HG02623 (cell line): ENCODE data around the gene COQ9.
"Not testable (repeated sequence)": the region's sequence is repeated elsewhere in the genome, so short reads cannot be mapped to it uniquely, and the experiment has no call there.

Experiments
- ATAC-seq: cut with Tn5 transposase; IDR thresholded peaks from one replicate; pipeline ENCODE4 v1.9.1; 2021; ENCODE audit warnings: moderate library complexity; ENCODE audit not compliant: unreplicated experiment

Gene COQ9

DNA sequence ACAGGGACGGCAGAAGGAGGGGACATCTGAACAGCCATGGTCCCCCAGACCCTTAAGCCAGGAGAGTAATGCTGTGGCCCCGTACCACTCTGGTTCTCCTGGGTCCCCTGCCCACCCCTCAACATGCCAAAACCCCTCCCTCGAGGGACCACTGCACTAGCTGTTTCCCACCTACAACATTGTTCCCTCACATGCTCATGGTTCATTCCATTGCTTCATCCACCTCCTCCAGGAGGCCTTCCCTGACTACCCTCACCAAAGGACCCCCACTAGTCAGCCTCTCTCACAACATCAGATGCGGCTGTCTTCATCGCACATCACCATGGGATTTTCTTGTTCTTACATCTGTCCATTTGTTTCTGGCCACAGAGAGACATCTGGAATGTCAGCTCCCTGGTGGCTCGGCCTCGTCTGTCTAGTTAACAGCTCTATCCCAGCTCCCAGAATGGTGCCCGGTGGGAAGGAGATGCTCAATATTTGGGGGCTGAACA is 37.3 kb downstream of the COQ9 start:
- ATAC-seq = no peak

DNA sequence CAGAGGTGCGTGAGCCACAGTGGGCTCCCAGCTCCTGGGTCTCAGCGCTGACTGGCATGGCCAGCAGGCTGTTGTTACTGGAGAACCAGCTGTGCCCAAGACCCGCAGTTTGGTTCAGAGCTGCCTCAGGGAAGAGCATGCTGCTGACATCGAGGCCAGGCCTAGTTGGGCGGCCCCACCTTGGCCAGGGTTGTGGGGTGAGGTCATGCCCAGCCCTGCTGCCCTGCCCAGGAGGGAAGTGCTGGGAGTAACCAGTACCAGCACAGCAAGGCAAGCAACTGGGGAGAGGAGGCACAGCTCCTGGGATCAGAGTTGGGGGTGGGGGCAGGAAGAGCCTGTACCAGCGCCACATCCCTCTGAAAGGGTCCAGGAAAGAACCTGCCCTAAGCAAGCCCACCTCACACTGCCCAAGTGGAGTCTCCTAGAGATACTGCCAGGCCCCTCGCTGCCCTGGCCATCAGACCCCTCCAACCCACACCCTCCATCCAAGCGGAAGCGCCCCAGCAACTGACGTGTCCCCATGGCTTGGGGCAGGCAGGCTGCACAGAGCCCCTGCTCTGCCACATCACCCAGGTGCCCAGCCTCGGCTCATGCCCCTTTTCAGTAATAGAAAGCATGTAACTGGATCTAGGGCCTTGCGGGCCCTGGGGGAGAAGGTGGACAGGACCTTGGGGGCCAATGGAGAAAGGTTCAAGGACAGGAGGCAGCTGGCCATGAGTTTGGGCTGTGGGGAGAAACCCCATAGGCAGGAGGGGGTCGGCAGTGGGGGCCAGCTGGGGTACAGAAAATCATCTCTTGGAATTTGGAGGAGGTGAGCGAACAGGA is 38.0 kb downstream of the COQ9 start:
- no peak for ATAC-seq

DNA sequence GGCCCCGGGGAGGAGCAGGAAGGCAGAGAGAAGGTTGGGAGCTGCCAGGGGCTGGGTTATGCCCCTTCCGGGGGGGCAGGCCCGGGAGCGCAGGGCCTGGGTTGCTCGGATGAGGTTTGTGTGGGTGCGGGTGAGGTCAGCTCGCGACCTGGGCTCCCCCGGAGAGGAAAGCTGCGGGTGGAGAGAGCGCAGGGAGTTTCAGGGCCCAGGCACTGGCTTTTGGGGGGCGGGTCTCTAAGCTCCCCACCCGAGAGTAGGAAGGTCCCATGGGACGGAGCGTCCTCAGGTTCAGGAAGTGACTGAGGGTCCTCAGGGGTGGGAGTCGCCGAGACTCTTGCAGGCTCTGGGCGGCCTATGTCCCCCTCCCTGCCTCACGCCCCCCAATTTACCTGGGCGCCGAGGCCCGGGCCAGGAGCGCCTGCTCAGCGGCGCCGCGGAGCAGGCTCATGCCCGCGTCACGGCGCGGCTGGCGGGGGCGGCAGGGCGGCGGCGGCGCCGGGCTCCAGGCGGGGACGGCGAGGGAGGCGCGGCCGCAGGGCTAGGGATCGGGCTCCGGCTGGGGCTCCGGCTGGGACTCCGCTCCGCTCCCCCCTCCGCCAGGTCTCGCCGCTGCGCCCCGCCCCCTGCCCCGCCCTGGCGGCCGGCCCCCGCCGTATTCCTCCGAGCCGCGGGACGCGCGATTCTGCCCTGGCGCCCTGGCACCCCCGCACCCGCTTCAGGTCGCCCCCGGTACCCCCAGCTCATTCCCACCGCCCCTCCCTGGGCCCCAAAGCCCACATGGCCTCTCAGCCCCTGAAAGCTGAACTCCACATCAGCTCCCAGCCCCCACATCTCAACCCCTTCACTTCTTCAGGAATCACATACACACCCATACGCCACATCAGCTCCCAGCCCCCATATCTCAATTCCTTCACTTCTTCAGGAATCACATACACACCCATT is 38.9 kb downstream of the COQ9 start, which contains the start of gene DOK4:
TSS of gene DOK4 (minus strand) at position 578 of the 942 bp plus-strand sequence. CDS start 6,986 bp downstream, outside the sequence.
- ATAC-seq = peak; percentile 89

DNA sequence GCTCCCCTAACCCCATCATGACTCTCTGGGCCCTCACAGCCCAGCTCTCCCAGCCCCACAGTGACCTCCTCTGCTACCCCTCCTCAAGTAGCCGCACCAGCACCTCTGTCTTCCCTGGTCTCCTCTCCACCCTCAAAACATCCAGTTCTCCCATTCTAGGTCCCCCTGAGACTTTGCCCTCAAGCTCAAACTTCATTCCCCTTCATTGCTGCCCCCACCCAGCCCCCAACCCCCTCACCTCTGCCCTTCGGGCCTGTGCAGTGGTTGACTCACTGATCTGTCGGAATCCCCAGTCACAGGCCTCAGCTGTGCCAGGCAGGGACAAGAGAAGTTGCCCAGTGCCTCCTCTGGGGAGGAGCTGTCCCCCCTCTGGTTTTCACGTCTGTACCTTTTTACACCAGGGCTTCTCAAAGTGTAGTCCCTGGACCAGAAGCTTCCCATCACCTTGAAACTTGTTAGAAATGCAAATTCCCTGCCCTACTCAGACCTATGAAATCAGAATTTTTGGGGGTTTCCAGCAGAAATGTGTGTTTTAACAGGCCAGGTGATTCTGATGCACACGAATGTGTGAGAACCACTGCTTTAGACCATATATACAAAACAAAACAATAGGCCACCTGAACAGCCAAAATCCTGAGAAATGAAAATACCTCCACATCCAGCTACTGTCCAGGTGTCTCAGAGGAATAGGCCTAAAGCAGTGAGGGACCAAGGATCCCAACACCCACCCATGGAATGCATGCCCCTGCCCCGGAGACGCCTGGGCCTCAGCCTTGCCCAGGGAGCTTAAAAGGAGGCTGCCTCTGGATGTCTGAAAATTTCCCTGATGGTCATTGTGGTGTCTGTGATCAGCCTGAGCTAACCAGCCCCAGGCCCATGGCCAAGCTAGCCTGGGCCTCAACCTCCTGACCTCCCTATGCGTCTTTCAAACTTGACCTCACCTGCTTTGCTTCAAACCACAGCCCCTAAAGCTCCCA is 39.9 kb downstream of the COQ9 start:
- ATAC-seq = no peak

GRCh38 chr16:57489229-57489628 is 42.0 kb downstream of the COQ9 start:
- ATAC-seq = no peak

DNA sequence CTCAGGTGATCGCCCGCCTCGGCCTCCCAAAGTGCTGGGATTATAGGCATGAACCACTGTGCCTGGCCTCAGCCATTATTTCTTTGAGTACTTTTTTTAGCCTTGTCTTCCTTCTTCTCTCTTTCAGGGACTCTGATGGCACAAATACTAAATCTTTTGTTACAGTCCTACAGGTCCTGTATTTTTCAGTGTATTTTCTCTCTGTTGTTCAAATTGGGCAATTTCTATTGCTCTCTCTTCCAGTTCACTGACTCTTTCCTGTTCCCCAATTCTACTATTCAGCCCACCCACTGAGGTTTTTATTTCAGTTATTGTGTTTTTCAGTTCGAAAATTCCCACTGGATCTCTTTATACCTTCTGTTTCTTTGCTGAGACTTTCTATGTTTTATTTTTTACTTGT is 46.5 kb downstream of the COQ9 start:
- no peak for ATAC-seq

DNA sequence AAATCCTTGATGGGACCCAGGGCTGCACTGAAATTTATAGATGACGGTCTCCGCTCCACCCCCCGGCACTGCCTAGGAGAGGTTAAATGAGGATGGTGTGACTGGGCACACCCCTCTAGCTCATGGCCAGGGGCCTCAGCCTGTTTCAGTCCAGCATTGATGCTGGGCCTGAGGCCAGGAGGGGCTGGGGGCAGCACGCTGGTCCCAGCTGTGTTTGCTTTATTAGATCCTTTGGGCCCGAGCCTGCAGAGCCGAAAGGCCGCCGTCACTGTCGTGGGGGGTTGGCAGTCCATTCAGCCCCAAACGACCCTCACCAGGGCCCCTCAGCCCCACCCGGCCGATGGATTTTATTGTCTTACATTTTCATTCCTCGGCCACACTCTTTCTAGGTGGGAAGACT is 49.8 kb downstream of the COQ9 start:
- ATAC-seq = no peak

DNA sequence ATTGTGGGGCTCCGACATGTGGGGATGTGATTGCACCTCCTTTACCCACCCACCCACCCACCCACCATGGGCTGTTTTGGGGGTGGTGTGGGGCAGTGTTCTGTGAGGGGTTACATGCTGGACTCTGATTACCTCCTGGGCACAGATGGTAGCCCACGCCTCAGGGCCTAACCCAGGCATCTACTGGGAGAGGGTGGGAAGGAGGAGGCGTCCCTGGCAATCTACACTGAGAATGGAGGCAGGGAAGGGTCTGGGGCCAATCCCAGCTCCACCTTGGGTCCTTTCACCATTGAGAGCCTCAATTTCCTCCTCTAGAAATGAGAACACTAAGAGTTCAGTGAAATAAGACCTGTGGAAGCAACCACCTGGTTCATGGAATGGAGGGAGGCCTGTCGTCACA is 50.8 kb downstream of the COQ9 start:
- no peak for ATAC-seq

- not testable (repeated sequence) for ATAC-seq
Measured at GRCh38 chr16:57499941-57500340, 52.7 kb downstream of the COQ9 start.

DNA sequence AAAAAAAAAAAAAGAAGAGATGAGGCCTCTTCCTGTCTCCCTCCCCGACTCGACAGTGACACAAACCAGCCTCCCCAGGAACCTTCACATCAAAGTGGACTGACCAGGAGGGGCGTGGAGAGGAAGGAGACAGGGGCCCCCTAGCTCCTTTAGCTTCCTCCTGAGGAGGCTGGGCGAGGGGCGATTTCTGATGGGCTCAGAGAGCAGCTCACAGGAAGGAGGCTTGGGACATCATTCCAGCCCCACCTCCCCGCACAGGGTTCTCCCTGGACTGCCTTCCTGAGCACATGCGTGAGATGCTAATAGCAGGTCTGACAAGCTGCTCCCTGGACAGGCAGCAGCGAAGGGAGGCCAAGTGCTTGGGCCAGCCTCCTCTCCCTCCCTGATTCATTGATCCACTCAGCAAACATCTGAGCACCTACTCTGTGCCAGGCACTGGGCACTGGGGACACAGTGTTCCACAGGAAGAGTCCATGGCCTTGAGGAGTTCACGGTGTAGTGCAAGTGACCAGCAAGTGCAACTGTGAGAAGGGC is 53.4 kb downstream of the COQ9 start:
- no peak for ATAC-seq

GRCh38 chr16:57501492-57501891 is 54.2 kb downstream of the COQ9 start:
- no peak for ATAC-seq

DNA sequence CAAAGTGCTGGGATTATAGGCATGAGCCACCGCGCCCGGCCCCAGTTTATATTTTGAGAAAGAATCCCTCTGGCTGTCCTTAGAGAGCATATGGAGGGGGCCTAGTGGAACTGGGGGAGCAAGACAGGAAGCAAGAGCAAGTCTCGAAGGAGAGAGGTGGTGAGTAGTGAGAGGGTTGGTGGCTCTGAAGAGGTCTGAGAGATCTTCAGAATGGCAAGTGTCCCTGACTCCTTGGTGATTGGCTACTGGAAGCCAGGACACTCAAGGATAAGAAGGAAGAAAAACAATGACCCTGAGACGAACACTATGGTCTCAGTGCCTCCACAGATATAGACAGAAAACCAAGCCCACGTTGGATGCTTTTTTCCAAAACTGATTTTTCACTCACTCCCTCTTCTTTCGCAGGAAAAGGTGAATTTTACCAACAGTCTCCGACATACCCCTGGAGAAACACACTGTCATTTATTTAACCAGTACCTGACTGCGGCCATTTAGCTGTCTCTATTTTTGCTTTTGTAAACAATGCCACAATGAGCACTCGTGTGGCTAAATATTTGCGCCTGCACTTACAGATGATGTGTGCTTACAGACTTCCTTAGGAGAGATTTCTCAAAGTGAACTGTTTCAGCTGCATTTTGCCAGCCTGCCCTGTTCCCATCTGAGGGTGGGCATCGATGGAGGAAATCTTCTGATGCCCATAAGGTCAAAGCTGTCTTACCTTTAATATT is 54.9 kb downstream of the COQ9 start:
- ATAC-seq = no peak

DNA sequence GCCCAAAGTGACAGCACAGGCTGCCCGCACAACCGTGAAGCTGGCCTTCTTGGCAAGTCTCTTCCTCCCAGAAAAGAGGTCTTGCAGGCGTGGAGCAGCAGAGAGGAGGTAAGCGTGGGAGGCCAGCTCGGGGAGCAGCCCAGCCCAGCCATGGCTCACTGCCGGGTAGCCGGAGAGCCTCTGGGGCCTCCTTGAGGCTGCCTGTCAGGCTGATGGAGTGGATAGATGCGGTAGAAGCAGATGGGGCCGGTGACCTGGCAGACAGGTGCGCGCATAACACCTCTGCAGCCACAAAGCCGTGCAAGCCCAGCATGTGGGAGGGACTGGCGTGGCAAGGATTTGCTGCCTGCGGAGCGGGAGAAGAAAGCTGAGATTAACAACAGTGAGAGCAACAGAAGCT is 56.1 kb downstream of the COQ9 start:
- ATAC-seq = no peak

- no peak for ATAC-seq
Measured at GRCh38 chr16:57504001-57504400, 56.7 kb downstream of the COQ9 start.

GRCh38 chr16:57504491-57504890 is 57.2 kb downstream of the COQ9 start:
- ATAC-seq = no peak

DNA sequence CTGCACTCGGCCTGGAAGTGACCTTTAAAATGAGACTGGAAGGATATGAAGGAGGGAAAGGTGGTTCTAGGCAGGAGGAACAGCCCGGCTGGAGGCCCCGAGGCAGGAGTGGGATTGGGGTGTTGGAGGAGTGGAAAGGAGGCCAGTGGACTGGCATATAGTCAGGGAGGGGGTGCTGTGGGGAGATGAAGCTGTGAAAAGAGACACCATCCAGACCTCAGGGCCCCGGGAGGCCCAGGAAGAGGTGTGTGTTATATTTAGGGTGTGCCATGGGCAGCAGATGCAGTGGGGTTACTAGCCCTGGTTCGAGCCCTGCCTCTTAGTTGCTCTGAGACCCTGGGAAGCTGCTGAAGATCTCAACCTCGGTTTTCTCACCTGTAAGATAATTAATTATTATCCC is 57.9 kb downstream of the COQ9 start:
- no peak for ATAC-seq

GRCh38 chr16:57507136-57508034 is 60.1 kb downstream of the COQ9 start:
- no peak for ATAC-seq

DNA sequence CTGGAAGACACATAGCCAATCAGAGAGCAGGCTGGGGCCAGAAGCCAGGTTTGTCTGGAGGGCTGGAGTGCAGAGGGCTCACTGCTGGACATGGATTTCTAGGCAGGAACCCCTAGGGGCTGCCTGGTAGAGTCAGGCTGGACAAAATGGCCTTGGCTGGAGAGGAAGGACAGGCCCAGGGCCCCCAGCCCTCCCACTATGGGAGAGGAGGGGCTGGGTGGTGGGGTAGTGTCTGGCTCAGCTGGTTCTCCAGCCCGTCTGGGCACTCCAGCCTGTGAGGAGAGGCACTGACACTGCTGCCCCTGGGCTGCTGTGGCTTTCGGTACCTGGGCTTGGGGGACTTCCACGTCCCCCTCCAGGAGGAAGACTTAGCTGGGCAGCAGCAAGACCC is 60.8 kb downstream of the COQ9 start:
- no peak for ATAC-seq
